ENCODE results near the gene MS4A6A. TPM values are rescaled to one million over a fixed set of nuclear protein-coding genes. Genes with fewer than 3 reads are reported as not detected.
"Not testable (repeated sequence)": the region's sequence is repeated elsewhere in the genome, so short reads cannot be mapped to it uniquely, and the experiment has no call there.

The MS4A6A gene
- total RNA-seq, 2 donors from 2014 or later, result 111 to 162 TPM

- no peaks in the 10 kb centered on the region for H3K9me3 ChIP-seq
- H3K36me3 ChIP-seq, result no peaks in the 10 kb centered on the region
- no peaks in the 10 kb centered on the region for H3K4me1 ChIP-seq (ENCODE audit: control insufficient read depth in 1 of 2, low read depth in 2 of 2)
- no peak overlapping the region for H3K27ac ChIP-seq
- H3K4me3 ChIP-seq, result no peak overlapping the region
- no peak for TF ChIP-seq CTCF (IDR thresholded peaks at IDR 0.05)
- DNase-seq (ENCODE audit: low spot score) (no peak), ATAC-seq (ENCODE audit: insufficient number of reproducible peaks, low FRiP score, low read depth) (no peak)
- no peaks in the 10 kb centered on the region for H3K27me3 ChIP-seq (replicated peaks; ENCODE audit: insufficient read depth)
Observed at GRCh38 chr11:60206616-60207015, 23.7 kb upstream of the MS4A6A start.

GRCh38 chr11:60204922-60205321 lies 22.0 kb upstream of the MS4A6A start:
- TF ChIP-seq CTCF (IDR thresholded peaks at IDR 0.05), result no peak
- DNase-seq (ENCODE audit: low spot score), result no peak
- Histone ChIP-seq H3K27me3 (replicated peaks; ENCODE audit: insufficient read depth) (no peaks in the 10 kb centered on the region), H3K9me3 (no peaks in the 10 kb centered on the region), H3K27ac (no peak overlapping the region), H3K4me1 (ENCODE audit: control insufficient read depth in 1 of 2, low read depth in 2 of 2) (no peaks in the 10 kb centered on the region), H3K36me3 (no peaks in the 10 kb centered on the region), H3K4me3 (no peak overlapping the region)
- no peak for ATAC-seq (ENCODE audit: insufficient number of reproducible peaks, low FRiP score, low read depth)

GRCh38 chr11:60201334-60201733 lies 18.5 kb upstream of the MS4A6A start:
- ATAC-seq (ENCODE audit: insufficient number of reproducible peaks, low FRiP score, low read depth); H3K4me3 ChIP-seq; H3K27me3 ChIP-seq (replicated peaks; ENCODE audit: insufficient read depth); H3K36me3 ChIP-seq; H3K4me1 ChIP-seq (ENCODE audit: control insufficient read depth in 1 of 2, low read depth in 2 of 2); H3K9me3 ChIP-seq; DNase-seq (ENCODE audit: low spot score); H3K27ac ChIP-seq: not testable (repeated sequence)

- H3K27me3 ChIP-seq (replicated peaks; ENCODE audit: insufficient read depth), result no peaks in the 10 kb centered on the region
- ATAC-seq (ENCODE audit: insufficient number of reproducible peaks, low FRiP score, low read depth), result no peak
- no peak overlapping the region for H3K4me3 ChIP-seq
- no peak for DNase-seq (ENCODE audit: low spot score)
- H3K27ac ChIP-seq, result no peak overlapping the region
- H3K4me1 ChIP-seq (ENCODE audit: control insufficient read depth in 1 of 2, low read depth in 2 of 2), result no peaks in the 10 kb centered on the region
- H3K36me3 ChIP-seq, result no peaks in the 10 kb centered on the region
- no peaks in the 10 kb centered on the region for H3K9me3 ChIP-seq
- TF ChIP-seq CTCF (IDR thresholded peaks at IDR 0.05), result no peak
Observed at GRCh38 chr11:60197442-60197841, 14.6 kb upstream of the MS4A6A start.

- ATAC-seq (ENCODE audit: insufficient number of reproducible peaks, low FRiP score, low read depth) (no peak), DNase-seq (ENCODE audit: low spot score) (no peak)
- Histone ChIP-seq H3K4me3 (no peak overlapping the region), H3K27ac (peak overlapping the region in 1 of 2 donors; percentile 26), H3K36me3 (no peaks in the 10 kb centered on the region), H3K27me3 (replicated peaks; ENCODE audit: insufficient read depth) (no peaks in the 10 kb centered on the region), H3K4me1 (ENCODE audit: control insufficient read depth in 1 of 2, low read depth in 2 of 2) (no peaks in the 10 kb centered on the region), H3K9me3 (no peaks in the 10 kb centered on the region)
- no peak for TF ChIP-seq CTCF (IDR thresholded peaks at IDR 0.05)
Observed at GRCh38 chr11:60195923-60196368, 13.1 kb upstream of the MS4A6A start.

GRCh38 chr11:60194511-60194910 lies 11.6 kb upstream of the MS4A6A start:
- no peak for TF ChIP-seq CTCF (IDR thresholded peaks at IDR 0.05)
- Histone ChIP-seq H3K27ac (no peak overlapping the region), H3K36me3 (no peaks in the 10 kb centered on the region), H3K9me3 (no peaks in the 10 kb centered on the region), H3K27me3 (replicated peaks; ENCODE audit: insufficient read depth) (no peaks in the 10 kb centered on the region), H3K4me3 (no peak overlapping the region), H3K4me1 (ENCODE audit: control insufficient read depth in 1 of 2, low read depth in 2 of 2) (no peaks in the 10 kb centered on the region)
- DNase-seq (ENCODE audit: low spot score) (no peak), ATAC-seq (ENCODE audit: insufficient number of reproducible peaks, low FRiP score, low read depth) (no peak)

Measured in thoracic aorta (tissue), 2 donors.